IPS-NIHi7 (cell line): Measurements from ENCODE around the gene FREM1.
A peak's percentile ranks its signal among the peaks of the same experiment; 100 is the strongest.

Experiments
- DNase-seq: peaks from one replicate; pipeline ENCODE4 v3.0.0; 2012; ENCODE audit warnings: mixed read lengths; ENCODE audit errors: extremely low spot score

FREM1 gene

GRCh38 chr9:14912859-14913258, 2.6 kb upstream of the FREM1 start:
- no peak for DNase-seq

DNA sequence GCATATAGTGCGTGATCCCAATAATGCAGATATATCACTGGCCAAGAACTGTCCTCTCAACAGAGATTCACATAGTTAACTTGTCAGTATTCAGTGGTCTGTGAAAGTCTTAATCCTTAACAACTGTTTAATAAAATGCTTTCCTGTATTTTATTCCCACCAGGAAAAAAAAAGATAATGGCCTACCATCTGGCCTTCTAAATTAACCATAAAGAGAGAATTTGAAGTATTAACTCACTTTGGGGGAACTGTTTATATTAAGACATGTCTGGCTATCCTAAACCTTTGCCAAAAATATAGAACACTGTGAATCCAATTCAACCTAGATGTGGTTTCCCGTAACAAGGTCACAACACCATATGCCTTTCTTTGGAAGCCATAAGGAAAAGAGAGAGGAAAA, 818 bp upstream of the FREM1 start:
- no peak for DNase-seq

DNA sequence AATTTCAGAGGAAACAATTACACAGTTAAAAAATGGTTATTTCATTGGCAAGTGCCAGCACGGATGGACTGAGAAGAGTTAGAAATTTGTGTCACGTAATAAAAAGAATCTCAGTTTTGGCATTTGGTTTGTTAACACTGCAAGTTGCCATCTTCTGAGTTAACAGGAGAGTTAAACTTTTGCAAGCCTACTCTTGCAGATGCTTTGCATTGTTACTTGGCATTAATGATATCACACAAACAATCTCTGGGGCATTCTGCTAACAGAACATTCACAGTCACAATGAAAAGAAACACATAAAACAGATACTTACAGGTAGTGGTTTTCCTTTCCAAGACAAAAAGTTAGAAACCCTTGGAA, 647 bp downstream of the FREM1 start:
- DNase-seq: no peak

GRCh38 chr9:14909181-14909580, 1.0 kb downstream of the FREM1 start:
- DNase-seq: no peak

GRCh38 chr9:14908295-14909180, 1.7 kb downstream of the FREM1 start:
- DNase-seq: peak; percentile 48

DNA sequence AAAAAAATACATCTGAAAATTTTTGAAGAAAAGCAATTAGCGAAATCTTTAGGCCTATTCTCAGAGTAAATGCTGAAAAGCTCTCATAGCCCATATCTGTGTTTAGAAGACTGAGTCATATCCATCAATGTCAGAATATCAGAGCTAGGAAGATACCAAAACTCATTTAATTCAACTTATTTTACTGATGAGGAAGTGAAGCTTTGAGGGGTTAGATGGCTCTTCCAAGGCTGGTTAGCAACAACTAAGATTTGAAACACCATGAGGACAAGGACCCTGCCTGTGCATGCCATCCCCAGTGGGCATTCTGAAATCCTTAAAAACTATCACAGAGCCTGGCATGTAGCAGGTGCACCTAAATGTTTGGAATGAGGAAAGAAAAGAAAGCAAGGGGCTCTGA, 2.5 kb downstream of the FREM1 start:
- no peak for DNase-seq

- peak; percentile 22 for DNase-seq
Observed at GRCh38 chr9:14907360-14907685, 2.9 kb downstream of the FREM1 start.

- DNase-seq: no peak
Observed at GRCh38 chr9:14906644-14907359, 3.4 kb downstream of the FREM1 start.

DNA sequence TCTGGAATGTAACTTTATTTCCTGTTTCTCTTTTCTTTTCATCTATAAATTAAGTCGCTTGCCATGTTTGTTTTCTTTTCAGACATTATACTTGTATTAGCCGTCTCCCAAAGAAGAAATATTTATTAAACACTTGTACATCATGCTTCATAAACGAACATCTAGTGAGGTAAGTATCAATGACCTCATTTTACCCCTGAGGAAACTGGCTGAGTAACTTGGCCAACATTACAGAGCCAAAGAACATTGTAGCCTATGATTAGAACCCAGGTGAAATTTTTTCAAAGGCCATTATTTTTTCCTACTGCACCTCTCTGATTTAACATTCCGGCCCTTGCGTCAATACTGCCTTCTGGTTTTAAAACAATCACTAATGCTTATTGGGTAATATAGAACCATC, 4.2 kb downstream of the FREM1 start:
- no peak for DNase-seq

GRCh38 chr9:14903040-14903439, 7.2 kb downstream of the FREM1 start:
- DNase-seq: no peak

- no peak for DNase-seq
Observed at GRCh38 chr9:14902561-14902960, 7.7 kb downstream of the FREM1 start.

GRCh38 chr9:14899815-14900193, 10.4 kb downstream of the FREM1 start:
- DNase-seq: no peak

DNA sequence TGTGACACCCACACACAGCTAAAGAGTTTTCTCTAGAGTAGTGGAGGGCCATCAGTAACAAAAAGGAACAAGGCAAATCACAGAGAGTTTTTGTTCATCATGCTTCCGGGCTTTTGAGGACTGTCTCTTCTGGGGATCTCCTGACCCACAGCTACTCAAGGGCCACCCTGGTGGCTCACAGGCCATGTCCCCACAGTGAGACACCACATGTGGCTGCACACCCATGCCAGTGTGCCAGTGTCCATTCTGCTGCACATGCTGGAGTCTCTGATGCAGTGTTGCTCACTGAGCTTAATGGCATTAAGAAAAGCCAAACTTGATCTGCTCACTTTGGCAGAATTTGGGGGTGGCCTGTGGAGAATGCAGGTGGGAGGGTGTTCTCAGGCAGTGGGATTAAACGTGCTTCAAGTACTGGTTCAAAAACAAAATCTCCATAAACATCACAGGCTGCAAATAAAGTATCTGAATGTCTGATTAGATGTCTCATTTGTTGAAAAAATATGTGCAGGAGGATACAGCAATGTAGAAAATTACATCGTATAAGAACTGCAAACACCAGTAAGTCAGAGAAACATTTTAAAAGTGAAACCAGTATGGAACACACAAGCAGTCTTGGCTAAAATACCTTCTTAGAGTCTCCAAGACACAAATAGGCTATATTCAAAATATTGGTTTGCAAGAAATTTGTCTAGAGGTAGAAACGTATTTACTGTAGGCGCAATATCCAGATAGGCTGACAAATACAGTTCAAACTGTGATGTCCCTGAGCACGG, 11.0 kb downstream of the FREM1 start:
- no peak for DNase-seq

GRCh38 chr9:14895806-14896205, 14.4 kb downstream of the FREM1 start:
- DNase-seq: no peak

DNA sequence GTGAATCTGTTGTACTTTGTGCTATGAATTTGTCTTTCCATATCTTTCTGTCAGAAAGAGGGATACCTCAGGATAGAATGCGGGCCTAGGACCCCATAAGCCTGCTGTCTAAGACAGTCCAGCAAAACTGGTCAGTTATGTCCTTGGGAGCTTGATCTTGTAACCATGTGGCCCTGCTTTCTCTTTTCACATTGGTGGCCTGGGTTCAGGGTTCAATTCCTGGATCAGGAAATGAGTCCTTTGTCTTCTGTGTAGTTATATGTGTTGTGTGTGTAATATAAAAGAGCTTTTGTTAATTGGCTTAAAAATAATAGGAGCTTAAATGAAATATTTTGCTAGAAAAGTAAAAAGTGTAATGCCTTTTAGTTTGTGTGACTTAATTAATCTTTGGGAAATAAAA, 16.9 kb downstream of the FREM1 start:
- DNase-seq: no peak

GRCh38 chr9:14891332-14891731, 18.9 kb downstream of the FREM1 start:
- no peak for DNase-seq

GRCh38 chr9:14889451-14889850, 20.8 kb downstream of the FREM1 start:
- no peak for DNase-seq

DNA sequence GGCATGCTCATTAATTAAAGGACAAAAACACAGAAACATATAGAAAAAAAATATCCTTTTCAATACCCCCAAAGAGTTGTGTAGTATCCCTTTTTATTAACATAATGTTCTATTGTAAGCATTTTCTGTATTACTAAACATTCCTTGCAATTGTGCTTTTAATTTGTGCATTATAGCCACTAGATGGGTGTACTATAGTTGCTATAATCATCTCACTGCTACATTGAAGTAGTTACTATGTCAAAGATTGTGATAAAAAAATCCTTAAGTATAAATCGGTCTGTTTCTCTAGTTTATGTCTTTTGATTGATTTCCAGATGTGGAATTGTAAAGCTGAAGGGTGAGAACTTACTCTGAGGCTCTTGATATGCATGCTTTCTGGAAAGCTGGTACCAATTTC, 21.4 kb downstream of the FREM1 start:
- DNase-seq: no peak

DNA sequence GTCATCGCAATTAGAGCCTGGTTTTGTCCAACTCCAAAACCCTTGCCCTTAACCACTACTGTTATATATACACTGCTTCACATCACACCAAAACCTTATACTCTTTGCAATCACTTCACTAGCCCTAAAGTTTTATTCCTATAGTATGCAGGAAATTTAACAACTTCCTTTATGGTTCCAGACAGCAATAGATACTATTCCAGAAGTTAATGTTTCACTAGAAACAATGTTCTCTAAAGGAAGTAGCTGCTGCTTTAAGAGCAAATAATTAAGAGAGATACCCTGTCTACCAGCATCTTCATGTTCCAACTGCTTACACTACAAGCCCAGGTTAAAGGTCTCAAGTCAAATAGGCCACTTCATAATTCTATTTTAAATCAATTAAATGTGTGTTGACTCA, 22.0 kb downstream of the FREM1 start:
- no peak for DNase-seq

GRCh38 chr9:14887149-14887548, 23.1 kb downstream of the FREM1 start:
- no peak for DNase-seq

DNA sequence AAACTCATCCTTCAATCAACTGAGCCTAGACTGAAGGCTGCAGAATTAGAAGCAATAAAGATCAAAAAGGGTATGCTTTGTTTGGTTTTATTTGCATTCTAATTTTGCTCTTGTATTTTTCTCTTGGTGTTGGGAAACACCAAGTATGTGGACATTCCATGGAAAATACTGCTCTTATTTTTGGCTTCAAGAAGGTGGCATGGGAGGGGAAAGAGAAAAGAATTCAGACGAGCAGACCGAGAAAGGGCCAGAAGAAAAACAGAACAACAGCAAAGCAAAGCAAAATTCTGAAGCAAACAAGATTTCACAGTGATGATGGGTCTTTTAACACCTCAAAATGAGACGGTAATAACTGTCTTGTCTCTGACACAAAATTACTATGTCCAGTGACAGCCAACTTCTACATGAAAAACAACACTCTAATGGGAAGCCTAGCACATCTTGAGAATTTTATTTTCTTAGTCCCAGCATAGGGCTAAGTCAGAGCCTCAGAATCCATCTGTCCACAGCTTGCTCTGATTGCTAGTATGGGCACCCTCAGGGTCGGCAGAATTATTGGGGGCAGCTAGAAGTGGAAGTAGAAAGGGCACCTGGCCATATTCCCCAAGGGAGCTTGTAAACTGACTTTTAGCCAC, 26.8 kb downstream of the FREM1 start:
- DNase-seq: no peak

DNA sequence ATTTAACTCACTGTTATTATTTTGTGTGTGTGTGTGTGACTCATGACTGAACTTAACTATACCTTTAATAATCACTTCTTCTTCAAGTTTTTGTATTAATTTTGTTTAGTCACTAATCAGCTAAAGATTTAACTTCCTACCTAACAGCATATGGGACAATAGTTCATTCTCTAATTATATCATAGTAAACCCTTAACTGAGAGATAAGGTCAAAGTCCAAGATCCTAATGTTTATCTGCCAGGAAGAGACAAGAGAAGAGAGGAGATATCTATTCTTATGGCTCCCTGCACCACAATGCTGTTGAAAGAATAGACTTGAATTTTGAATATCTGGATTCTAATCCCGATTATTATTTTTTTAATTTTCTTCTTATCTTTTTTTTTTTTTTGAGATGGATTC, 28.1 kb downstream of the FREM1 start:
- no peak for DNase-seq
